WTC11 (cell line): ENCODE measurements around the gene QRICH2. TPM values are rescaled to one million over a fixed set of nuclear protein-coding genes. Genes with fewer than 3 reads are reported as not detected.
A peak's percentile ranks its signal among the peaks of the same experiment; 100 is the strongest.

Experiments used
- CBFB ChIP-seq: sonication (generic); formaldehyde crosslinking; IDR thresholded peaks from 2 replicates; pipeline ENCODE4 v1.8.1; 2022; ENCODE audit warnings: mild to moderate bottlenecking, low read depth, missing genetic modification reagents
- CDX4 ChIP-seq: fragments of 250-450 bp; sonication (Bioruptor Pico); IDR thresholded peaks from 2 replicates; pipeline ENCODE4 v1.9.0; 2021; ENCODE audit warnings: moderate library complexity, mild to moderate bottlenecking, inconsistent platforms, borderline replicate concordance
- CREM ChIP-seq: sonication (generic); formaldehyde crosslinking; IDR thresholded peaks from 2 replicates; pipeline ENCODE4 v1.8.1; 2022; ENCODE audit warnings: mild to moderate bottlenecking, missing genetic modification reagents, moderate library complexity
- FOXP1 ChIP-seq: sonication (generic); formaldehyde crosslinking; IDR thresholded peaks from 2 replicates; pipeline ENCODE4 v1.8.0; 2022; ENCODE audit warnings: missing genetic modification reagents, mild to moderate bottlenecking, moderate library complexity, borderline replicate concordance
- MYBL2 ChIP-seq: sonication (generic); formaldehyde crosslinking; IDR thresholded peaks from 2 replicates; pipeline ENCODE4 v1.8.1; 2023; ENCODE audit warnings: mild to moderate bottlenecking, moderate library complexity, missing genetic modification reagents
- NFE2L1 ChIP-seq: sonication (generic); formaldehyde crosslinking; IDR thresholded peaks from 2 replicates; pipeline ENCODE4 v1.8.1; 2023; ENCODE audit warnings: missing genetic modification reagents
- NFYB ChIP-seq: sonication (generic); formaldehyde crosslinking; conservative IDR thresholded peaks from 2 replicates; pipeline ENCODE4 v1.8.0; 2022; ENCODE audit warnings: low read depth, missing genetic modification reagents
- PRDM15 ChIP-seq: sonication (generic); formaldehyde crosslinking; IDR thresholded peaks from 2 replicates; pipeline ENCODE4 v1.8.0; 2022; ENCODE audit warnings: missing genetic modification reagents
- RORB ChIP-seq: fragments of 250-450 bp; sonication (Bioruptor Pico); IDR thresholded peaks from 2 replicates; pipeline ENCODE4 v1.9.0; 2021; ENCODE audit warnings: mild to moderate bottlenecking
- TCF7 ChIP-seq: sonication (generic); formaldehyde crosslinking; IDR thresholded peaks from 2 replicates; pipeline ENCODE4 v1.8.0; 2022; ENCODE audit warnings: mild to moderate bottlenecking, low read depth, missing genetic modification reagents, moderate library complexity
- TEAD1 ChIP-seq: sonication (generic); formaldehyde crosslinking; IDR thresholded peaks from 2 replicates; pipeline ENCODE4 v1.8.0; 2022; ENCODE audit warnings: mild to moderate bottlenecking, missing genetic modification reagents
- ZNF423 ChIP-seq: fragments of 250-450 bp; sonication (Bioruptor Pico); IDR thresholded peaks from 2 replicates; pipeline ENCODE4 v2.1.2; 2022; ENCODE audit warnings: mild to moderate bottlenecking, moderate library complexity
- total RNA-seq: library from RNA; stranded (reverse); gene quantifications from 3 replicates; pipeline ENCODE4 v1.2.3, GENCODE V29; 2021
- TF ChIP-seq, protein P1 (sequence below): sonication (generic); formaldehyde crosslinking; IDR thresholded peaks from 2 replicates; pipeline ENCODE4 v1.8.0; 2023; ENCODE audit warnings: missing genetic modification reagents, mild to moderate bottlenecking, borderline replicate concordance
- TF ChIP-seq, protein P2 (sequence below): sonication (generic); formaldehyde crosslinking; IDR thresholded peaks from 2 replicates; pipeline ENCODE4 v1.8.0; 2022; ENCODE audit warnings: mild to moderate bottlenecking, missing genetic modification reagents
- TF ChIP-seq, protein P3 (sequence below): sonication (generic); formaldehyde crosslinking; IDR thresholded peaks from 2 replicates; pipeline ENCODE4 v1.8.1; 2023; ENCODE audit warnings: mild to moderate bottlenecking, missing genetic modification reagents
- TF ChIP-seq, protein P4 (sequence below): fragments of 250-450 bp; sonication (Bioruptor Pico); IDR thresholded peaks from 2 replicates; pipeline ENCODE4 v1.9.0; 2021; ENCODE audit warnings: mild to moderate bottlenecking
- TF ChIP-seq, protein P5 (sequence below): fragments of 250-450 bp; sonication (Bioruptor Pico); IDR thresholded peaks from 2 replicates; pipeline ENCODE4 v1.9.0; 2021; ENCODE audit warnings: mild to moderate bottlenecking
- TF ChIP-seq, protein P6 (sequence below): sonication (generic); formaldehyde crosslinking; IDR thresholded peaks from 2 replicates; pipeline ENCODE4 v1.8.1; 2022; ENCODE audit warnings: low read depth, missing genetic modification reagents, borderline replicate concordance

QRICH2 gene
- total RNA-seq, 1 experiment from 2014 or later: 1.5 TPM

DNA sequence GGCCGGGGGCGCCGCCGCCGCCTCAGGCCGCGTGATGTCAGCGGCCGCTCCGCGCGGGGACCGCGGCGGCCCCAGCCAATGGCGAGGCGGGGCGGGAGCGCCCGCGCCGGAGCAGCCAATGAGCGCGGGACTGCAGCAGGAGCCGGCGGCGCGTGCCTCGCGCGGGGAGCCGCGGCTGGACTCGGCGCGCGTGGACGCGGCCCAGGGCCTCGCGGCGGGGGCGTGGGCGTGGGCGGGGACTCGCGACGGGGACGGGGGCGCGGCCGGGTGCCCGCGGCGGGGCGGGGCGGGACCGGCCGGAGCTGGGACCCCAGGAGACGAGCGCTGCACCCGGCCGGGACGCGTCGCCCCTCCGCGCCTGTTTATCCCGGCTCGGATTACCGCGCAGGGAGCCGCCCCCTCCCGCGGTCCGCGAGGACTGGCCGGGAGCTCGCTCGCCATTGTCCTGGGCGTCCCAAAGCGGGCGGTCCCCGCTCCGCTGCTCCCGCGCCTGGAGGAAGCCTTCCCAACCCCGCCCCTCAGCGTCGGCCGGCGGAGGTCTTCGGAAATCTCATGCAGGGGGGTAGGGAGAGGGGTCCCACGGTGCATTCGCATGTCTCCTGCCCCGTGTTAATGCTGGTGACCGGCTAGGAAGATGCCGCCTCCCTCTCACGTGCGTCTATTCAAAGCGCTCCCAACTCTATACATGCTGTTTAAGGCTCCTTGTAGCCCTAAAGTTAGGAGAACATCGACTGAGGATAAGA, 67.4 kb downstream of the QRICH2 start, which contains the start of gene RNF157 (continued):
- TF ChIP-seq, protein P1, sequence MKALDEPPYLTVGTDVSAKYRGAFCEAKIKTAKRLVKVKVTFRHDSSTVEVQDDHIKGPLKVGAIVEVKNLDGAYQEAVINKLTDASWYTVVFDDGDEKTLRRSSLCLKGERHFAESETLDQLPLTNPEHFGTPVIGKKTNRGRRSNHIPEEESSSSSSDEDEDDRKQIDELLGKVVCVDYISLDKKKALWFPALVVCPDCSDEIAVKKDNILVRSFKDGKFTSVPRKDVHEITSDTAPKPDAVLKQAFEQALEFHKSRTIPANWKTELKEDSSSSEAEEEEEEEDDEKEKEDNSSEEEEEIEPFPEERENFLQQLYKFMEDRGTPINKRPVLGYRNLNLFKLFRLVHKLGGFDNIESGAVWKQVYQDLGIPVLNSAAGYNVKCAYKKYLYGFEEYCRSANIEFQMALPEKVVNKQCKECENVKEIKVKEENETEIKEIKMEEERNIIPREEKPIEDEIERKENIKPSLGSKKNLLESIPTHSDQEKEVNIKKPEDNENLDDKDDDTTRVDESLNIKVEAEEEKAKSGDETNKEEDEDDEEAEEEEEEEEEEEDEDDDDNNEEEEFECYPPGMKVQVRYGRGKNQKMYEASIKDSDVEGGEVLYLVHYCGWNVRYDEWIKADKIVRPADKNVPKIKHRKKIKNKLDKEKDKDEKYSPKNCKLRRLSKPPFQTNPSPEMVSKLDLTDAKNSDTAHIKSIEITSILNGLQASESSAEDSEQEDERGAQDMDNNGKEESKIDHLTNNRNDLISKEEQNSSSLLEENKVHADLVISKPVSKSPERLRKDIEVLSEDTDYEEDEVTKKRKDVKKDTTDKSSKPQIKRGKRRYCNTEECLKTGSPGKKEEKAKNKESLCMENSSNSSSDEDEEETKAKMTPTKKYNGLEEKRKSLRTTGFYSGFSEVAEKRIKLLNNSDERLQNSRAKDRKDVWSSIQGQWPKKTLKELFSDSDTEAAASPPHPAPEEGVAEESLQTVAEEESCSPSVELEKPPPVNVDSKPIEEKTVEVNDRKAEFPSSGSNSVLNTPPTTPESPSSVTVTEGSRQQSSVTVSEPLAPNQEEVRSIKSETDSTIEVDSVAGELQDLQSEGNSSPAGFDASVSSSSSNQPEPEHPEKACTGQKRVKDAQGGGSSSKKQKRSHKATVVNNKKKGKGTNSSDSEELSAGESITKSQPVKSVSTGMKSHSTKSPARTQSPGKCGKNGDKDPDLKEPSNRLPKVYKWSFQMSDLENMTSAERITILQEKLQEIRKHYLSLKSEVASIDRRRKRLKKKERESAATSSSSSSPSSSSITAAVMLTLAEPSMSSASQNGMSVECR (CRISPR knock-in tag): peak; percentile 68; the same call in 1 of the 2 replicates
- TF ChIP-seq, protein P2, sequence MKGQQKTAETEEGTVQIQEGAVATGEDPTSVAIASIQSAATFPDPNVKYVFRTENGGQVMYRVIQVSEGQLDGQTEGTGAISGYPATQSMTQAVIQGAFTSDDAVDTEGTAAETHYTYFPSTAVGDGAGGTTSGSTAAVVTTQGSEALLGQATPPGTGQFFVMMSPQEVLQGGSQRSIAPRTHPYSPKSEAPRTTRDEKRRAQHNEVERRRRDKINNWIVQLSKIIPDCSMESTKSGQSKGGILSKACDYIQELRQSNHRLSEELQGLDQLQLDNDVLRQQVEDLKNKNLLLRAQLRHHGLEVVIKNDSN (CRISPR knock-in tag): peak; percentile 37
- TF ChIP-seq, protein P3, sequence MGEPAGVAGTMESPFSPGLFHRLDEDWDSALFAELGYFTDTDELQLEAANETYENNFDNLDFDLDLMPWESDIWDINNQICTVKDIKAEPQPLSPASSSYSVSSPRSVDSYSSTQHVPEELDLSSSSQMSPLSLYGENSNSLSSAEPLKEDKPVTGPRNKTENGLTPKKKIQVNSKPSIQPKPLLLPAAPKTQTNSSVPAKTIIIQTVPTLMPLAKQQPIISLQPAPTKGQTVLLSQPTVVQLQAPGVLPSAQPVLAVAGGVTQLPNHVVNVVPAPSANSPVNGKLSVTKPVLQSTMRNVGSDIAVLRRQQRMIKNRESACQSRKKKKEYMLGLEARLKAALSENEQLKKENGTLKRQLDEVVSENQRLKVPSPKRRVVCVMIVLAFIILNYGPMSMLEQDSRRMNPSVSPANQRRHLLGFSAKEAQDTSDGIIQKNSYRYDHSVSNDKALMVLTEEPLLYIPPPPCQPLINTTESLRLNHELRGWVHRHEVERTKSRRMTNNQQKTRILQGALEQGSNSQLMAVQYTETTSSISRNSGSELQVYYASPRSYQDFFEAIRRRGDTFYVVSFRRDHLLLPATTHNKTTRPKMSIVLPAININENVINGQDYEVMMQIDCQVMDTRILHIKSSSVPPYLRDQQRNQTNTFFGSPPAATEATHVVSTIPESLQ (CRISPR knock-in tag): no peak
- TF ChIP-seq TEAD1 (CRISPR knock-in tag): peak; percentile 57; the same call in 1 of the 2 replicates
- TF ChIP-seq, protein P4, sequence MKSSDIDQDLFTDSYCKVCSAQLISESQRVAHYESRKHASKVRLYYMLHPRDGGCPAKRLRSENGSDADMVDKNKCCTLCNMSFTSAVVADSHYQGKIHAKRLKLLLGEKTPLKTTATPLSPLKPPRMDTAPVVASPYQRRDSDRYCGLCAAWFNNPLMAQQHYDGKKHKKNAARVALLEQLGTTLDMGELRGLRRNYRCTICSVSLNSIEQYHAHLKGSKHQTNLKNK (CRISPR knock-in tag): no peak
- TF ChIP-seq PRDM15: peak; percentile 34; the same call in 1 of the 2 replicates
- TF ChIP-seq, protein P5, sequence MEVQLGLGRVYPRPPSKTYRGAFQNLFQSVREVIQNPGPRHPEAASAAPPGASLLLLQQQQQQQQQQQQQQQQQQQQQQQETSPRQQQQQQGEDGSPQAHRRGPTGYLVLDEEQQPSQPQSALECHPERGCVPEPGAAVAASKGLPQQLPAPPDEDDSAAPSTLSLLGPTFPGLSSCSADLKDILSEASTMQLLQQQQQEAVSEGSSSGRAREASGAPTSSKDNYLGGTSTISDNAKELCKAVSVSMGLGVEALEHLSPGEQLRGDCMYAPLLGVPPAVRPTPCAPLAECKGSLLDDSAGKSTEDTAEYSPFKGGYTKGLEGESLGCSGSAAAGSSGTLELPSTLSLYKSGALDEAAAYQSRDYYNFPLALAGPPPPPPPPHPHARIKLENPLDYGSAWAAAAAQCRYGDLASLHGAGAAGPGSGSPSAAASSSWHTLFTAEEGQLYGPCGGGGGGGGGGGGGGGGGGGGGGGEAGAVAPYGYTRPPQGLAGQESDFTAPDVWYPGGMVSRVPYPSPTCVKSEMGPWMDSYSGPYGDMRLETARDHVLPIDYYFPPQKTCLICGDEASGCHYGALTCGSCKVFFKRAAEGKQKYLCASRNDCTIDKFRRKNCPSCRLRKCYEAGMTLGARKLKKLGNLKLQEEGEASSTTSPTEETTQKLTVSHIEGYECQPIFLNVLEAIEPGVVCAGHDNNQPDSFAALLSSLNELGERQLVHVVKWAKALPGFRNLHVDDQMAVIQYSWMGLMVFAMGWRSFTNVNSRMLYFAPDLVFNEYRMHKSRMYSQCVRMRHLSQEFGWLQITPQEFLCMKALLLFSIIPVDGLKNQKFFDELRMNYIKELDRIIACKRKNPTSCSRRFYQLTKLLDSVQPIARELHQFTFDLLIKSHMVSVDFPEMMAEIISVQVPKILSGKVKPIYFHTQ (CRISPR knock-in tag): no peak
- TF ChIP-seq RORB: no peak
- no peak for TF ChIP-seq CDX4 (CRISPR knock-in tag)
- no peak for TF ChIP-seq MYBL2 (CRISPR knock-in tag)
- no peak for TF ChIP-seq CBFB (CRISPR knock-in tag)
- no peak for TF ChIP-seq NFE2L1
- TF ChIP-seq TCF7 (CRISPR knock-in tag): peak; percentile 78; the same call in 1 of the 2 replicates
- TF ChIP-seq, protein P6, sequence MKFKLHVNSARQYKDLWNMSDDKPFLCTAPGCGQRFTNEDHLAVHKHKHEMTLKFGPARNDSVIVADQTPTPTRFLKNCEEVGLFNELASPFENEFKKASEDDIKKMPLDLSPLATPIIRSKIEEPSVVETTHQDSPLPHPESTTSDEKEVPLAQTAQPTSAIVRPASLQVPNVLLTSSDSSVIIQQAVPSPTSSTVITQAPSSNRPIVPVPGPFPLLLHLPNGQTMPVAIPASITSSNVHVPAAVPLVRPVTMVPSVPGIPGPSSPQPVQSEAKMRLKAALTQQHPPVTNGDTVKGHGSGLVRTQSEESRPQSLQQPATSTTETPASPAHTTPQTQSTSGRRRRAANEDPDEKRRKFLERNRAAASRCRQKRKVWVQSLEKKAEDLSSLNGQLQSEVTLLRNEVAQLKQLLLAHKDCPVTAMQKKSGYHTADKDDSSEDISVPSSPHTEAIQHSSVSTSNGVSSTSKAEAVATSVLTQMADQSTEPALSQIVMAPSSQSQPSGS (CRISPR knock-in tag): no peak
- peak; percentile 86 for TF ChIP-seq NFYB
- TF ChIP-seq FOXP1 (CRISPR knock-in tag): peak; percentile 75; the same call in 1 of the 2 replicates
- TF ChIP-seq CREM (CRISPR knock-in tag): peak; percentile 52; the same call in 1 of the 2 replicates
- TF ChIP-seq ZNF423 (CRISPR knock-in tag): no peak
